Measurements from ENCODE around the gene OLFML2A.

Gene OLFML2A

GRCh38 chr9:124779368-124780059, 2.6 kb downstream of the OLFML2A start:
- peak; percentile 88 for DNase-seq

GRCh38 chr9:124780060-124780756, 3.3 kb downstream of the OLFML2A start:
- no peak for DNase-seq

GRCh38 chr9:124780757-124781151, 3.8 kb downstream of the OLFML2A start:
- no peak for DNase-seq

GRCh38 chr9:124781967-124782660, 5.2 kb downstream of the OLFML2A start:
- no peak for DNase-seq

GRCh38 chr9:124782661-124783574, 6.0 kb downstream of the OLFML2A start:
- DNase-seq: no peak

- no peak for DNase-seq
Measured at GRCh38 chr9:124783830-124784229, 6.9 kb downstream of the OLFML2A start.

- peak; percentile 83 for DNase-seq
Measured at GRCh38 chr9:124784509-124784908, 7.6 kb downstream of the OLFML2A start.

- no peak for DNase-seq
Measured at GRCh38 chr9:124786881-124787573, 10.1 kb downstream of the OLFML2A start.

- DNase-seq: no peak
Measured at GRCh38 chr9:124788542-124789217, 11.7 kb downstream of the OLFML2A start.

GRCh38 chr9:124789531-124789930, 12.6 kb downstream of the OLFML2A start:
- no peak for DNase-seq

- DNase-seq: no peak
Measured at GRCh38 chr9:124790301-124790700, 13.4 kb downstream of the OLFML2A start.

- DNase-seq: no peak
Measured at GRCh38 chr9:124790801-124791505, 14.0 kb downstream of the OLFML2A start.

GRCh38 chr9:124792257-124793014, 15.5 kb downstream of the OLFML2A start:
- no peak for DNase-seq

GRCh38 chr9:124793015-124793541, 16.1 kb downstream of the OLFML2A start:
- peak; percentile 82 for DNase-seq

GRCh38 chr9:124794902-124795491, 18.1 kb downstream of the OLFML2A start:
- DNase-seq: no peak

- DNase-seq: no peak
Measured at GRCh38 chr9:124795881-124796431, 19.0 kb downstream of the OLFML2A start.

GRCh38 chr9:124797343-124798103, 20.6 kb downstream of the OLFML2A start:
- DNase-seq: no peak

- DNase-seq: no peak
Measured at GRCh38 chr9:124799274-124800006, 22.5 kb downstream of the OLFML2A start.

Data from HCEC 1CT (cell line).